Measurements from ENCODE around the gene ZNF248.

ZNF248 gene

GRCh38 chr10:37826806-37827205 lies 30.6 kb downstream of the ZNF248 start:
- no peak for DNase-seq (ENCODE audit: low read depth in 1 of 2, low spot score in 1 of 2)

GRCh38 chr10:37821237-37821636 lies 36.2 kb downstream of the ZNF248 start:
- no peak for DNase-seq (ENCODE audit: low read depth in 1 of 2, low spot score in 1 of 2)

- DNase-seq (ENCODE audit: low read depth in 1 of 2, low spot score in 1 of 2), result no peak
These were observed 37.6 kb downstream of the ZNF248 start for GRCh38 chr10:37819797-37820196.

GRCh38 chr10:37816290-37816689 lies 41.1 kb downstream of the ZNF248 start:
- no peak for DNase-seq (ENCODE audit: low read depth in 1 of 2, low spot score in 1 of 2)

GRCh38 chr10:37813763-37814162 lies 43.6 kb downstream of the ZNF248 start:
- no peak for DNase-seq (ENCODE audit: low read depth in 1 of 2, low spot score in 1 of 2)

DNA sequence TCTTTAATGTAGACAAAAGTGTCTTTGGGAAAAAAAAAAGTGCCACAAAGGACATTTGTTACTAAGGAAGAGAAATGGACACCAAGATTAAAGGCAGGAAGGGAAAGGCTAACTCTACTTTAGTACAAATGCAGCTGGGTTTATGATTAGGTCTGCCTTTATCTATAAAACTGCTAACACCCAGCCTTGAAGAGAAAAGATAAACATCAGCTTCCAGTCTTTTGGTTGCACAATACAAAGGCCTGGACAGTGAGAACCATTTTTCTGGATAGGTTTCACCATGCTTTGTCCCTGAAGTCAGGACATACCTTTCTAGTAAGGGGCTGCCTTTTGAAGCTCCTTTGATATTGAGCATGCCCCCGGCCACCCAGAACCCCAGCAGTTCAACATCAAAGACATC lies 45.1 kb downstream of the ZNF248 start:
- no peak for DNase-seq (ENCODE audit: low read depth in 1 of 2, low spot score in 1 of 2)

DNA sequence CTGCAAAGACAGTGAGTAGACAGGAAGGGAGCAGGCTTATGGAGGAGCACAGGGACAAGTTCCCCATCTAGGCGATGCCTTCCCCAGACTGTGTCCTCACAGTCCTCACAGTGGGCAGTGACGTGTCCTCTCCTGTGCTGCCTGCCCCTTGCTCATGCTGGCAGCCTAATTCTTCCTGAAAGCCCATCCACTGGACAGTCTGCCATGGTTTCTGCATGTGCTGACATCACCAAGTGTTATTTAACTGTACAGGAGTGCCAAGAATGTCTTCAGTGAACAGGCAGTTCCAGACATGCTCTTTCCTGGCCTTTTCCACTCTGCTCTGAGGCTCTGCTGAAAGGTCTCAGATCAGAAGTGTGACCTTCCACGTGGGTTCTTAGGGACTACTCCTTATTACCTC lies 54.1 kb downstream of the ZNF248 start:
- no peak for DNase-seq (ENCODE audit: low read depth in 1 of 2, low spot score in 1 of 2)

GRCh38 chr10:37801557-37801956 lies 55.9 kb downstream of the ZNF248 start:
- DNase-seq (ENCODE audit: low read depth in 1 of 2, low spot score in 1 of 2), result no peak

DNA sequence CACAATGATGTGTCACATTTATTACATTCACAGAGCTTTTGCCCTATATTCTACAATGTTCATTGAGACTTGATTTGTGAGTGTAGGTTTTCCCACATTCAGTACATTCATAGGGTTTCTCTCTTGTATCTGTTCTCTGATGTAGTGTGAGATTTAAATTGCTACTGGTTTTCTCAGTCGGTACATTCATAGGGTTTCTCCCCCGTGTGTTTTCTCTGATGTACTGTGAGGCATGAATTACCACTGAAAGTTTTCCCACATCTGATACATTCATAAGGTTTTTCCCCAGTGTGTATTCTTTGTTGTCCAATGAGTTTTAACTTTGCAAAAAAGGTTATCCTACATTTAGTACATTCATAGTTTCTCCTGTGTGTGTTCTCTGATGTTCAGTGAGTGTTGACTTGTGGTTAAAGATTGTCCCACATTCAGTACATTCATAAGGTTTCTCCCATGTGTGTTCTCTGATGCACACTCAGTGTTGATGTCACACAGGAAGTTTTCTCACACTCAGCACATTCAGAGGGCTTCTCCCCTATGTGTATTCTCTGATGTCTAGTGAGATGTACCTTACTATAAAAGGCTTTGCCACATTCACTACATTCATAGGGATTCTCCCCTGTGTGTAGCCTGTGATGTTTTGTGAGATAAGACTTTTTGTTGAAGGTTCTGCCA lies 63.0 kb downstream of the ZNF248 start:
- no peak for DNase-seq (ENCODE audit: low read depth in 1 of 2, low spot score in 1 of 2)

- DNase-seq (ENCODE audit: low read depth in 1 of 2, low spot score in 1 of 2), result no peak
These were observed 67.8 kb downstream of the ZNF248 start for GRCh38 chr10:37789590-37789989.

- no peak for DNase-seq (ENCODE audit: low read depth in 1 of 2, low spot score in 1 of 2)
These were observed 72.7 kb downstream of the ZNF248 start for GRCh38 chr10:37784678-37785077.

DNA sequence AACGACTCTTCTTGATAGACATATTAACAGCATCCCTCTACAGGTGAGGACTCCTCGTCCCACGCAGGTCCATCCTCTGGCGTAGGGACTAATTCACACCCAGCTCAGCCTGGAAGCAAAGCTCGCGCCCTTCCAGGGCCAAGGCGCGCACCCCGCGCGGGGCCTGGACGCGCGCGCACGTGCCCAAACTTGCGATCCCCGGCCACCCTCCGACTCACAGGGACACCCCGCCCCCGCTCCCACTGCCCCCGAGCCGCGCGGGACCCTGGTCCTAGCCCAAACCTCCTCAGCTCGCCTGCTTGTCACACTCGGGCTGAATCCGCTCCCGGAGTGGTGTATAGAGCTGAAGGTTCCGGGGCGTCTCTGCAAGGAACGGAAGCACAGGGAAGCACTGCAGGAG lies 76.9 kb downstream of the ZNF248 start:
- no peak for DNase-seq (ENCODE audit: low read depth in 1 of 2, low spot score in 1 of 2)

DNA sequence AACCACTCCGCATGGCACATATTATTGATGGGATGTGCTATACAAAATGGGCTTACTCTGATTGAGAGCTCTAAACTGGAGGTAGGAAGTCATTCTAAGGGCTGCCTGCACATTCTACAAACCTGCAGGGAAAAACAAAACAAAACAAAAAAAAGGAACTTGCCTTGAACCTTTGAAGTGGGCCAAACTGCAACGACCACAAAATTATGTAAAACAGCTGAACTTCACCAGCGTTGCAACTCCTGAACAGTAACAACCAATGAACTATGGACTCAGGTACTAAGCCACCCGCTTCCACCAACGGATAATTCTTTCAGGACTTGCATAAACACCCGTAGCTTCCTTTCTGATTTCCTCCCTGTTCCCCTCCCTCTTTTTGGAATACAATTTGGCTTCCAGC lies 80.4 kb downstream of the ZNF248 start:
- no peak for DNase-seq (ENCODE audit: low read depth in 1 of 2, low spot score in 1 of 2)

DNA sequence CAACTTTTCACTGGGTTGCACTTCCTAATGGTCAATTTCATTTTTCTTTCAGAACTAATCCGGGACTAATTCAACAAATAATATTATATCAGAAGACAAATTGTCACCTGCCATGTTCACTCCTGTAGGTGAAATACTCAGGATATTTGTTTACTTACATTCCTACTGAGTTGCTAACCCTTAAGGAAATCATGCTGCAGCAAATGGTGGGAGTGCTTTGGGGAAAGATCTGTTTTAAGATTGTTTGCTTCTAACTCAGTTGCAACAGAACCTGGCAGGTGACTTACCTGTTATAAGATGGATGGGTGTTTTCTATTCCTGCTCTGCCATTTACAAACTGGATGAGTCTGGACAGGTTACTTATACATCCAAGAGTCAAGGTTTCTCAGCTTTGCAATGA lies 81.8 kb downstream of the ZNF248 start:
- DNase-seq (ENCODE audit: low read depth in 1 of 2, low spot score in 1 of 2), result no peak

- DNase-seq (ENCODE audit: low read depth in 1 of 2, low spot score in 1 of 2), result no peak
These were observed 83.1 kb downstream of the ZNF248 start for GRCh38 chr10:37774351-37774750.

GRCh38 chr10:37765216-37765615 lies 92.2 kb downstream of the ZNF248 start:
- no peak for DNase-seq (ENCODE audit: low read depth in 1 of 2, low spot score in 1 of 2)

- no peak for DNase-seq (ENCODE audit: low read depth in 1 of 2, low spot score in 1 of 2)
These were observed 94.3 kb downstream of the ZNF248 start for GRCh38 chr10:37763132-37763531.

GRCh38 chr10:37762287-37762686 lies 95.1 kb downstream of the ZNF248 start:
- DNase-seq (ENCODE audit: low read depth in 1 of 2, low spot score in 1 of 2), result no peak

GRCh38 chr10:37760817-37761216 lies 96.6 kb downstream of the ZNF248 start:
- DNase-seq (ENCODE audit: low read depth in 1 of 2, low spot score in 1 of 2), result no peak

DNA sequence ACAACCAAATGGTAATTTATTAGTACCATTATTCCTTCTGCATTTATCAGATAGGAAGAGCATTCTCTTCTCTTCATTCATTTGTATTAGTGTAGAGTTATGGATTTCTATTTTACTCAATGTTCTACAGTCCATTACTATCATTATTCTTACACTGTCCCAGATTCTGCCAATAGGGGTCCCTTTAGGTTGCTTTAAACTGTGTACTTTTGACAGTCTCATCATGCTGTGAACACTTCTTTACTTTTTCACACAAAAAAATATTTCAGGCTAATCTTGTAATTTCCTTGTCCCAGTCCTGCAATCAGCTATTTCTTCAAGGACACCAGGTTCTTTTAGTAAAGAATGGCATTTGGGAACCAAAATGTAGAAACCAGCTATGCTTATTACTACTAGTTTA lies 99.3 kb downstream of the ZNF248 start:
- no peak for DNase-seq (ENCODE audit: low read depth in 1 of 2, low spot score in 1 of 2)

DNA sequence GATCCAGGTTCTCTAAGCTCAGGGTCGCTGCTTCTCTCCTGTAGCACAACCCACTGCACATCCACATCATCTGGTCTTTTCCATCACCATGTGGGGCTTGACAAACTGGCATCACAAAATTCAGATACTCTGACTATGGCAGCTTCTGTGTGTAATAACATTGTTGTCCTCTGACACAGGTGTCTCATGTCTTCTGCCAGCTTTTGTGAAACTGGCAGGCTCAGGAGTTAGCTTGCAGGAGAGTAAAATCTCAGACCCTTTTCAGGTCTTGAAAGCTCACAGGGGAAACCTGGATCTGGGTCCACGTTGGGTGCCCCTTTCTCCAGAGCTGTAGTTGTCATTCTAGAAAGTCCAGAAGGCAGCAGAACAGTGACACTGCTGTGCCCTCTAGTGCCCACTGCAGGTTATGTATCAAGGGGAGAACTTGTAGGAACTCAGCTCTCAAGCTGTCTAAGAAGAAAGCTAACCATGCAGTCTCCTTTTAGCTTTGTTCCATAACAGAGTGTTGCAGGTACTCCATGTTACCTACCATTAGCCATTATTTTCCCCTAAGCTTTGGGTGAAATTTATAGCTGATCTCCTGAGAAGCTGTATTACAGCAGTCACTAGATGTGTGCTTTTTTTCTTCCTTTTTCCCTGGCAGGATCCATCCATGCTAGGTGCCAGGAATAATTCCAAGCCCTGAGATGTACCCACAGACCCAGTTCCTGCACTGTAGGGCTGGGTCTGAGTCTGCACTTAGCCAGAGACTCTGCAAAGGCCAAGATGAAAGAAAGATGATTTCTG lies 102.7 kb downstream of the ZNF248 start:
- no peak for DNase-seq (ENCODE audit: low read depth in 1 of 2, low spot score in 1 of 2)

- DNase-seq (ENCODE audit: low read depth in 1 of 2, low spot score in 1 of 2), result no peak
These were observed 105.0 kb downstream of the ZNF248 start for GRCh38 chr10:37752334-37752875.

- no peak for DNase-seq (ENCODE audit: low read depth in 1 of 2, low spot score in 1 of 2)
These were observed 109.2 kb downstream of the ZNF248 start for GRCh38 chr10:37748170-37748569.

Data from activated CD4-positive, alpha-beta T cell treated with anti-CD3 and anti-CD28 coated beads, Interleukin-2, amount 50 U/mL, for 24 hours (primary cell).